HCT116 (cell line): Measurements from ENCODE around the gene EYA2. TPM values are rescaled to one million over a fixed set of nuclear protein-coding genes. Genes with fewer than 3 reads are reported as not detected.

Source experiments
- ATAC-seq: fragments of 200-7000 bp; cut with Tn5 transposase; 2 replicates; pipeline ENCODE4 v1.9.1; 2020; ENCODE audit warnings: mild to moderate bottlenecking, moderate library complexity
- BruUV-seq: library from RNA; stranded (reverse); fragments of 400-500 nt; replicated peaks from 2 replicates; lab custom pipeline; 2021; lab: Mats Ljungman, UMichigan
- CTCF ChIA-PET: fragments of 300-600 bp; sonication (Branson Sonifier 250); formaldehyde crosslinking; loops from one replicate; lab custom pipeline; 2021; ENCODE audit warnings: antibody characterized with exemption; lab: Charles Lee
- POLR2A ChIA-PET: fragments of 300-600, 350-600 bp; sonication (Branson Sonifier 250); formaldehyde crosslinking; loops from one replicate; lab custom pipeline; 2021; ENCODE audit warnings: antibody characterized with exemption; lab: Charles Lee
- RAD21 ChIA-PET, 2 experiments: fragments of 300-600 bp; sonication (Branson Sonifier 250); formaldehyde crosslinking; loops; one replicate each; lab custom pipeline; 2023; ENCODE audit warnings: low total read pairs in 2 of 2; ENCODE audit not compliant: uncharacterized antibody in 2 of 2, unreplicated experiment in 2 of 2, low non-redundant PET in 1 of 2; lab: Charles Lee
- DNase-seq: peaks from one replicate; pipeline ENCODE4 v3.0.0-alpha.2; 2010; ENCODE audit warnings: low read depth, low spot score
- H2AFZ ChIP-seq: fragments of 200-600 bp; shearing (Covaris generic), sonication (generic); 2 replicates; pipeline ENCODE4 v1.6.1; 2017; ENCODE audit warnings: low read depth, mixed run types, mixed read lengths, antibody characterized with exemption, low read length; ENCODE audit not compliant: poor library complexity, severe bottlenecking
- H3K27ac ChIP-seq: 2 replicates; pipeline ENCODE4 v1.5.1; 2012; ENCODE audit warnings: low read depth, low read length
- H3K27me3 ChIP-seq: fragments of 200-600 bp; sonication (generic); 2 replicates; pipeline ENCODE4 v1.6.1; 2016; ENCODE audit warnings: mixed run types, low read length, mixed read lengths; ENCODE audit not compliant: insufficient read depth
- H3K36me3 ChIP-seq, 2 experiments: fragments of 200-500 bp in 1 of 2; fragments of 200-600 bp in 1 of 2; sonication (Bioruptor generic) in 1 of 2; sonication (generic) in 1 of 2; 2 replicates each; pipeline versions ENCODE4 v1.5.1 to v1.6.1; 2014 to 2016; ENCODE audit warnings: low read length in 2 of 2, inconsistent platforms in 1 of 2, mixed read lengths in 1 of 2, mixed run types in 1 of 2; ENCODE audit not compliant: insufficient read depth in 2 of 2, control insufficient read depth in 1 of 2
- H3K4me1 ChIP-seq, 2 experiments: fragments of 200-600 bp in 1 of 2; sonication (generic) in 1 of 2; 2 replicates each; pipeline versions ENCODE4 v1.5.1 to v1.6.1; 2012 to 2017; ENCODE audit warnings: low read length in 2 of 2, inconsistent platforms in 1 of 2, mild to moderate bottlenecking in 1 of 2, mixed read lengths in 1 of 2, mixed run types in 1 of 2, moderate library complexity in 1 of 2; ENCODE audit not compliant: insufficient read depth in 2 of 2, control insufficient read depth in 1 of 2
- H3K4me2 ChIP-seq: fragments of 200-600 bp; sonication (generic); 2 replicates; pipeline ENCODE4 v1.6.1; 2017; ENCODE audit warnings: mixed run types, low read length, mixed read lengths
- H3K4me3 ChIP-seq, 2 experiments: fragments of 200-600 bp in 1 of 2; sonication (generic) in 1 of 2; replicated peaks in 1 of 2; 2 replicates each; pipeline ENCODE4 v1.5.1; 2011 to 2016; ENCODE audit warnings: low read length in 2 of 2, control low read depth in 1 of 2, low read depth in 1 of 2, mild to moderate bottlenecking in 1 of 2, mixed read lengths in 1 of 2, mixed run types in 1 of 2
- H3K79me2 ChIP-seq: fragments of 200-600 bp; sonication (generic); 2 replicates; pipeline ENCODE4 v1.6.1; 2017; ENCODE audit warnings: mild to moderate bottlenecking, mixed run types, low read length, moderate library complexity, mixed read lengths; ENCODE audit not compliant: insufficient read depth
- H3K9ac ChIP-seq: fragments of 200-600 bp; sonication (generic); 2 replicates; pipeline ENCODE4 v1.6.1; 2016; ENCODE audit warnings: low read length, mixed read lengths
- H3K9me2 ChIP-seq: fragments of 200-600 bp; sonication (generic), shearing (Covaris generic); 2 replicates; pipeline ENCODE4 v1.6.1; 2017; ENCODE audit warnings: mixed run types, mild to moderate bottlenecking, moderate library complexity; ENCODE audit not compliant: insufficient read depth
- H3K9me3 ChIP-seq, 2 experiments: fragments of 200-500 bp in 1 of 2; fragments of 200-600 bp in 1 of 2; sonication (Bioruptor generic) in 1 of 2; sonication (generic) in 1 of 2; 2 replicates each; pipeline ENCODE4 v1.6.1; 2014 to 2017; ENCODE audit warnings: low read length in 2 of 2, mixed read lengths in 2 of 2, inconsistent platforms in 1 of 2, low read depth in 1 of 2, mild to moderate bottlenecking in 1 of 2, mixed run types in 1 of 2, moderate library complexity in 1 of 2; ENCODE audit not compliant: control insufficient read depth in 1 of 2, insufficient read depth in 1 of 2
- H4K20me1 ChIP-seq: fragments of 200-600 bp; sonication (generic), shearing (Covaris generic); 2 replicates; pipeline ENCODE4 v1.6.1; 2017; ENCODE audit warnings: mixed run types, mild to moderate bottlenecking, moderate library complexity; ENCODE audit not compliant: insufficient read depth
- CBX3 ChIP-seq: IDR thresholded peaks from 2 replicates; pipeline ENCODE4 v1.6.1; 2012; ENCODE audit warnings: low read depth
- ELF1 ChIP-seq: IDR thresholded peaks from 2 replicates; pipeline ENCODE4 v1.6.1; 2012; ENCODE audit warnings: low read depth, borderline replicate concordance
- EZH2 ChIP-seq: fragments of 200-600 bp; sonication (generic); IDR thresholded peaks from 2 replicates; pipeline ENCODE4 v1.6.1; 2017; ENCODE audit warnings: antibody characterized with exemption, mixed run types
- FOSL1 ChIP-seq: IDR thresholded peaks from 2 replicates; pipeline ENCODE4 v1.6.1; 2012; ENCODE audit warnings: low read depth
- POLR2AphosphoS5 ChIP-seq: IDR thresholded peaks from 2 replicates; pipeline ENCODE4 v1.6.1; 2011; ENCODE audit warnings: mild to moderate bottlenecking, low read depth, low read length, moderate library complexity
- RAD21 ChIP-seq: IDR thresholded peaks from 2 replicates; pipeline ENCODE4 v1.6.1; 2012; ENCODE audit warnings: low read depth, mild to moderate bottlenecking
- SIN3A ChIP-seq: IDR thresholded peaks from 2 replicates; pipeline ENCODE4 v1.6.1; 2012; ENCODE audit warnings: low read depth
- SP1 ChIP-seq: IDR thresholded peaks from 2 replicates; pipeline ENCODE4 v1.6.1; 2012; ENCODE audit warnings: low read depth
- TCF7L2 ChIP-seq: IDR thresholded peaks from 2 replicates; pipeline ENCODE4 v1.7.0; 2011; ENCODE audit warnings: borderline replicate concordance, inconsistent platforms; ENCODE audit not compliant: insufficient read depth, insufficient read length; ENCODE audit errors: extremely low read depth
- ZNF274 ChIP-seq: fragments of 200-500 bp; sonication (Bioruptor generic); IDR thresholded peaks from 2 replicates; pipeline ENCODE4 v1.6.1; 2014; ENCODE audit warnings: mild to moderate bottlenecking, low read depth, low read length, inconsistent platforms
- intact Hi-C: fragments of 100-400 bp; cut with micrococcal nuclease; formaldehyde crosslinking; loops from 2 replicates; pipeline ENCODE4 v1.10.0; 2022
- total RNA-seq: library from RNA; stranded (reverse); gene quantifications from one replicate; pipeline ENCODE4 v1.2.1, GENCODE V29; 2021; ENCODE audit not compliant: unreplicated experiment
- TF ChIP-seq, protein P1 (sequence below): IDR thresholded peaks from 2 replicates; pipeline ENCODE4 v1.6.1; 2011; ENCODE audit warnings: mild to moderate bottlenecking, low read length, moderate library complexity; ENCODE audit not compliant: insufficient replicate concordance; ENCODE audit errors: extremely low read depth
- TF ChIP-seq, protein P2 (sequence below): IDR thresholded peaks from 2 replicates; pipeline ENCODE4 v1.6.1; 2012
- TF ChIP-seq, protein P3 (sequence below), 3 experiments: fragments of 200-600 bp in 1 of 3; sonication (generic) in 1 of 3; IDR thresholded peaks in 2 of 3; conservative IDR thresholded peaks in 1 of 3; 2 replicates each; pipeline ENCODE4 v1.5.1; 2012 to 2017; ENCODE audit warnings: low read depth in 2 of 3, low read length in 2 of 3, antibody characterized with exemption in 1 of 3, borderline replicate concordance in 1 of 3, control low read depth in 1 of 3, mild to moderate bottlenecking in 1 of 3, mixed read lengths in 1 of 3, mixed run types in 1 of 3, moderate library complexity in 1 of 3; ENCODE audit not compliant: insufficient read depth in 1 of 3

The EYA2 gene
- total RNA-seq, 1 experiment from 2014 or later, result not detected

DNA sequence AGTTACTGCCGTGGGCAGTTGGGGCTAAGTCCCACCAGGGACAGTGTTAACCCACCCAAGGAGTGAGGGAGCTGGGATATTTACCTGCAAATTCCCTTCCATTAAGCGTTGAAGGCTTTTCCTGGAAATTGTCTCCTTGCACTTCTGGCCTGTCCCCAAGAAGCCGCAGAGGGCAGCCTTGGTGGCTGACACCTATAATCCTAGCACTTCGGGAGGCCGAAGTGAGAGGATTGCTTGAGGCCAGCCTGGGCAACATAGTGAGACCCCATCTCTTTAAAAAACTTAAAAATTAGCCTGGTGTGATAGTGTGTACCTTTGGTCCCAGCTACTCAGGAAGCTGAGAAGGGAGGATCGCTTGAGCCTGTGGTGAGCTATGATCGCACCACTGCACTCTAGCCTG is 204.4 kb downstream of the EYA2 start:
- Histone ChIP-seq H3K4me2 (no peak overlapping the region), H3K27me3 (no peaks in the 10 kb centered on the region), H3K9me2 (no peaks in the 10 kb centered on the region), H3K9me3 (peaks cover 6 to 7% of the 10 kb centered on the region in 2 experiments; a peak in 1 of 4 replicates), H3K4me3 (no peak overlapping the region), H3K27ac (no peak overlapping the region), H3K36me3 (no peaks in the 10 kb centered on the region), H3K4me1 (no peaks in the 10 kb centered on the region), H3K79me2 (no peaks in the 10 kb centered on the region), H2AFZ (no peak overlapping the region), H3K9ac (no peak overlapping the region), H4K20me1 (no peaks in the 10 kb centered on the region)
- ChIA-PET RAD21 (no interaction called here), CTCF (no interaction called here), POLR2A (no interaction called here)
- no TSS peak for BruUV-seq
- TF ChIP-seq, protein P1, sequence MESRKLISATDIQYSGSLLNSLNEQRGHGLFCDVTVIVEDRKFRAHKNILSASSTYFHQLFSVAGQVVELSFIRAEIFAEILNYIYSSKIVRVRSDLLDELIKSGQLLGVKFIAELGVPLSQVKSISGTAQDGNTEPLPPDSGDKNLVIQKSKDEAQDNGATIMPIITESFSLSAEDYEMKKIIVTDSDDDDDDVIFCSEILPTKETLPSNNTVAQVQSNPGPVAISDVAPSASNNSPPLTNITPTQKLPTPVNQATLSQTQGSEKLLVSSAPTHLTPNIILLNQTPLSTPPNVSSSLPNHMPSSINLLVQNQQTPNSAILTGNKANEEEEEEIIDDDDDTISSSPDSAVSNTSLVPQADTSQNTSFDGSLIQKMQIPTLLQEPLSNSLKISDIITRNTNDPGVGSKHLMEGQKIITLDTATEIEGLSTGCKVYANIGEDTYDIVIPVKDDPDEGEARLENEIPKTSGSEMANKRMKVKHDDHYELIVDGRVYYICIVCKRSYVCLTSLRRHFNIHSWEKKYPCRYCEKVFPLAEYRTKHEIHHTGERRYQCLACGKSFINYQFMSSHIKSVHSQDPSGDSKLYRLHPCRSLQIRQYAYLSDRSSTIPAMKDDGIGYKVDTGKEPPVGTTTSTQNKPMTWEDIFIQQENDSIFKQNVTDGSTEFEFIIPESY, result no peak
- TF ChIP-seq ZNF274 (no peak), SIN3A (no peak), ELF1 (no peak), RAD21 (no peak), SP1 (no peak), CBX3 (no peak), EZH2 (no peak), FOSL1 (no peak), POLR2AphosphoS5 (no peak), TCF7L2 (no peak)
- TF ChIP-seq, protein P2, sequence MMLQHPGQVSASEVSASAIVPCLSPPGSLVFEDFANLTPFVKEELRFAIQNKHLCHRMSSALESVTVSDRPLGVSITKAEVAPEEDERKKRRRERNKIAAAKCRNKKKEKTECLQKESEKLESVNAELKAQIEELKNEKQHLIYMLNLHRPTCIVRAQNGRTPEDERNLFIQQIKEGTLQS, result no peak
- TF ChIP-seq, protein P3, sequence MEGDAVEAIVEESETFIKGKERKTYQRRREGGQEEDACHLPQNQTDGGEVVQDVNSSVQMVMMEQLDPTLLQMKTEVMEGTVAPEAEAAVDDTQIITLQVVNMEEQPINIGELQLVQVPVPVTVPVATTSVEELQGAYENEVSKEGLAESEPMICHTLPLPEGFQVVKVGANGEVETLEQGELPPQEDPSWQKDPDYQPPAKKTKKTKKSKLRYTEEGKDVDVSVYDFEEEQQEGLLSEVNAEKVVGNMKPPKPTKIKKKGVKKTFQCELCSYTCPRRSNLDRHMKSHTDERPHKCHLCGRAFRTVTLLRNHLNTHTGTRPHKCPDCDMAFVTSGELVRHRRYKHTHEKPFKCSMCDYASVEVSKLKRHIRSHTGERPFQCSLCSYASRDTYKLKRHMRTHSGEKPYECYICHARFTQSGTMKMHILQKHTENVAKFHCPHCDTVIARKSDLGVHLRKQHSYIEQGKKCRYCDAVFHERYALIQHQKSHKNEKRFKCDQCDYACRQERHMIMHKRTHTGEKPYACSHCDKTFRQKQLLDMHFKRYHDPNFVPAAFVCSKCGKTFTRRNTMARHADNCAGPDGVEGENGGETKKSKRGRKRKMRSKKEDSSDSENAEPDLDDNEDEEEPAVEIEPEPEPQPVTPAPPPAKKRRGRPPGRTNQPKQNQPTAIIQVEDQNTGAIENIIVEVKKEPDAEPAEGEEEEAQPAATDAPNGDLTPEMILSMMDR (IDR thresholded peaks at IDR 0.05 in 2 of 3, conservative IDR thresholded peaks at IDR 0.05 in 1 of 3; ENCODE audit: borderline replicate concordance in 1 of 3, insufficient read depth in 1 of 3, low read depth in 2 of 3, low read length in 2 of 3), result no peak
- DNase-seq (no peak), ATAC-seq (no peak)
- intact Hi-C loops, result no loop called here
